Uterus (tissue), 2 donors: Measurements from ENCODE around the gene IGLON5.

Experiments
- CTCF ChIP-seq, 4 experiments: fragments of 200-600 bp in 2 of 4; fragments of 450-650 bp in 2 of 4; sonication (generic) in 2 of 4; IDR thresholded peaks; one replicate each; pipeline ENCODE4 v1.5.1; 2016 to 2019; ENCODE audit warnings: antibody characterized with exemption in 4 of 4, mild to moderate bottlenecking in 2 of 4, moderate library complexity in 1 of 4
- POLR2A ChIP-seq, 2 donors: fragments of 450-650 bp; IDR thresholded peaks; one replicate each; pipeline ENCODE4 v1.6.1; 2016; ENCODE audit warnings: antibody characterized with exemption in 2 of 2, mild to moderate bottlenecking in 1 of 2, moderate library complexity in 1 of 2

GRCh38 chr19:51324167-51324481, 12.7 kb downstream of the IGLON5 start:
- TF ChIP-seq CTCF (IDR thresholded peaks at IDR 0.05): no peak
- TF ChIP-seq POLR2A (IDR thresholded peaks at IDR 0.05): no peak
